ENCODE results near the gene GDF10.

DNA sequence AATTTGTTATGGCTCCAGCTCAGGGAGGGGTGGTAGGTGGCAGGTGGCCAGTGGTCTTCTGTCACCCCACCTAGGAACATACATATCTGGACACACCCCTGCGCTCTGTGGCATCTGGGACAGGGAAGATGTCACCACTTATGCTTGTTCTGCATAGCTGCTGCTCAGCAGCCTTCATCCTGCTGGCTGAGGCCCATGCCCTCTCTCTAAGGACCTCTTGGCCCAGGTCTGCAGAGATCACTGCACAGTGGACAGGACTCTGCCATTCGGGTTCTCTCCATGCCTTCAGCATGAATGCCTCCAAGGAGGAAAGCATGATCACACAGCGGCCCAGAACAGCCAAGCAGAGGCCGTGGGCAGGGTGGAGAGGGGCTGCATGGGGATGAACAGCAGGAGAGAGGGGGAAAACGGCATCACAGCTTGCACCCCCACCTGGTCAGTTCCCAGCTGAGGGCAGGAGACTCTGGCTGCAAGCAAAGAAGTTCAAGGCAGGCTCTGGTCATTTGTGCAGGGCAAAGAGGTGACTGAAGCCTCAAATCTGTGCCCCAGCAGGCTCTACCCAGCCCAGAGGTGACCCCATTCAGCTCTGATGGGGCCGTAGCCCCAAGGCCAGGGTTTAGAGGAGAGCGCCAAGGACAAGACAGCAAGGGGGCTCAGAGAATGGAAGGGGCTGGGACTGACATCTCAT, 47.8 kb upstream of the GDF10 start:
- TF ChIP-seq, protein P1, sequence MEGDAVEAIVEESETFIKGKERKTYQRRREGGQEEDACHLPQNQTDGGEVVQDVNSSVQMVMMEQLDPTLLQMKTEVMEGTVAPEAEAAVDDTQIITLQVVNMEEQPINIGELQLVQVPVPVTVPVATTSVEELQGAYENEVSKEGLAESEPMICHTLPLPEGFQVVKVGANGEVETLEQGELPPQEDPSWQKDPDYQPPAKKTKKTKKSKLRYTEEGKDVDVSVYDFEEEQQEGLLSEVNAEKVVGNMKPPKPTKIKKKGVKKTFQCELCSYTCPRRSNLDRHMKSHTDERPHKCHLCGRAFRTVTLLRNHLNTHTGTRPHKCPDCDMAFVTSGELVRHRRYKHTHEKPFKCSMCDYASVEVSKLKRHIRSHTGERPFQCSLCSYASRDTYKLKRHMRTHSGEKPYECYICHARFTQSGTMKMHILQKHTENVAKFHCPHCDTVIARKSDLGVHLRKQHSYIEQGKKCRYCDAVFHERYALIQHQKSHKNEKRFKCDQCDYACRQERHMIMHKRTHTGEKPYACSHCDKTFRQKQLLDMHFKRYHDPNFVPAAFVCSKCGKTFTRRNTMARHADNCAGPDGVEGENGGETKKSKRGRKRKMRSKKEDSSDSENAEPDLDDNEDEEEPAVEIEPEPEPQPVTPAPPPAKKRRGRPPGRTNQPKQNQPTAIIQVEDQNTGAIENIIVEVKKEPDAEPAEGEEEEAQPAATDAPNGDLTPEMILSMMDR (IDR thresholded peaks at IDR 0.05) = no peak
- TF ChIP-seq POLR2A (IDR thresholded peaks at IDR 0.05) = no peak
